WTC11 (cell line): Measurements from ENCODE around the gene SLC37A1.

Experiments
- E2F1 ChIP-seq: sonication (generic); formaldehyde crosslinking; IDR thresholded peaks from 2 replicates; pipeline ENCODE4 v1.8.0; 2022; ENCODE audit warnings: mild to moderate bottlenecking, missing genetic modification reagents
- E2F4 ChIP-seq: sonication (generic); formaldehyde crosslinking; IDR thresholded peaks from 2 replicates; pipeline ENCODE4 v1.8.1; 2022; ENCODE audit warnings: low read depth, mild to moderate bottlenecking, moderate library complexity, missing genetic modification reagents, borderline replicate concordance
- EMX1 ChIP-seq: fragments of 250-450 bp; sonication (Bioruptor Pico); IDR thresholded peaks from 2 replicates; pipeline ENCODE4 v1.8.0; 2021; ENCODE audit warnings: mild to moderate bottlenecking
- NR3C1 ChIP-seq: sonication (generic); formaldehyde crosslinking; conservative IDR thresholded peaks from 2 replicates; pipeline ENCODE4 v1.8.1; 2023; ENCODE audit warnings: low read depth, mild to moderate bottlenecking, missing genetic modification reagents
- SMAD3 ChIP-seq: sonication (generic); formaldehyde crosslinking; IDR thresholded peaks from 2 replicates; pipeline ENCODE4 v1.8.0; 2022; ENCODE audit warnings: missing genetic modification reagents, mild to moderate bottlenecking, borderline replicate concordance
- TEAD4 ChIP-seq: sonication (generic); formaldehyde crosslinking; IDR thresholded peaks from 2 replicates; pipeline ENCODE4 v1.8.0; 2022; ENCODE audit warnings: mild to moderate bottlenecking, missing genetic modification reagents
- ZNF219 ChIP-seq: sonication (generic); formaldehyde crosslinking; IDR thresholded peaks from 2 replicates; pipeline ENCODE4 v1.8.0; 2023; ENCODE audit warnings: missing genetic modification reagents, mild to moderate bottlenecking, borderline replicate concordance
- ZNF396 ChIP-seq: fragments of 250-450 bp; sonication (Bioruptor Pico); IDR thresholded peaks from 2 replicates; pipeline ENCODE4 v1.8.0; 2021; ENCODE audit warnings: mild to moderate bottlenecking, moderate library complexity, borderline replicate concordance
- ZNF416 ChIP-seq: fragments of 250-450 bp; sonication (Bioruptor Pico); IDR thresholded peaks from 2 replicates; pipeline ENCODE4 v1.9.0; 2021; ENCODE audit warnings: mild to moderate bottlenecking, inconsistent platforms
- TF ChIP-seq, protein P1 (sequence below): sonication (generic); formaldehyde crosslinking; IDR thresholded peaks from 2 replicates; pipeline ENCODE4 v1.8.0; 2022; ENCODE audit warnings: mild to moderate bottlenecking, missing genetic modification reagents
- TF ChIP-seq, protein P2 (sequence below): fragments of 200-600 bp; IDR thresholded peaks from 2 replicates; pipeline ENCODE4 v1.8.0; 2022; ENCODE audit warnings: antibody characterized with exemption
- TF ChIP-seq, protein P3 (sequence below): sonication (generic); formaldehyde crosslinking; IDR thresholded peaks from 2 replicates; pipeline ENCODE4 v1.8.0; 2022; ENCODE audit warnings: mild to moderate bottlenecking, missing genetic modification reagents
- TF ChIP-seq, protein P4 (sequence below): fragments of 250-450 bp; sonication (Bioruptor Pico); conservative IDR thresholded peaks from 2 replicates; pipeline ENCODE4 v1.9.0; 2021; ENCODE audit warnings: mild to moderate bottlenecking

DNA sequence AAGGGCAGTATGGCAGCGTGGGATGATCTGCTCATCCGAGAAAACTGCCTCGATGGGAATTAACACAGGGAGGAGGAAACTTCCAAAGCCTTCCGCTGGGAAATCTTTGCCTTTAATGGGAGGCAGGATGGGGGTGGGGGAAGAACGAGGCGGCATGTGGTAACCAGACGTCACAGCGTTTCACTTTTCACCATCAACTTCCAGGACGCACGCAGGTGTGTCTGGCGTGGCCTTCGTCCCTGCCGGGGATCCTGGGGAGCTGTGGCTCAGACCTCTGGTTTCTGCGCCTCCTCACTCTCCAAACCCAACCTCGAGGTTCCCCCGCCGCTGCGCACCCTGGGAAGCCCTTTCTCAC, 17.9 kb upstream of the SLC37A1 start:
- TF ChIP-seq NR3C1 (CRISPR knock-in tag) (no peak), ZNF416 (no peak), TEAD4 (CRISPR knock-in tag) (no peak), SMAD3 (CRISPR knock-in tag) (no peak), EMX1 (CRISPR knock-in tag) (no peak), ZNF219 (CRISPR knock-in tag) (no peak), ZNF396 (CRISPR knock-in tag) (no peak), E2F4 (CRISPR knock-in tag) (no peak), E2F1 (CRISPR knock-in tag) (no peak)
- TF ChIP-seq, protein P1, sequence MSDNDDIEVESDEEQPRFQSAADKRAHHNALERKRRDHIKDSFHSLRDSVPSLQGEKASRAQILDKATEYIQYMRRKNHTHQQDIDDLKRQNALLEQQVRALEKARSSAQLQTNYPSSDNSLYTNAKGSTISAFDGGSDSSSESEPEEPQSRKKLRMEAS (CRISPR knock-in tag) = no peak
- TF ChIP-seq, protein P2, sequence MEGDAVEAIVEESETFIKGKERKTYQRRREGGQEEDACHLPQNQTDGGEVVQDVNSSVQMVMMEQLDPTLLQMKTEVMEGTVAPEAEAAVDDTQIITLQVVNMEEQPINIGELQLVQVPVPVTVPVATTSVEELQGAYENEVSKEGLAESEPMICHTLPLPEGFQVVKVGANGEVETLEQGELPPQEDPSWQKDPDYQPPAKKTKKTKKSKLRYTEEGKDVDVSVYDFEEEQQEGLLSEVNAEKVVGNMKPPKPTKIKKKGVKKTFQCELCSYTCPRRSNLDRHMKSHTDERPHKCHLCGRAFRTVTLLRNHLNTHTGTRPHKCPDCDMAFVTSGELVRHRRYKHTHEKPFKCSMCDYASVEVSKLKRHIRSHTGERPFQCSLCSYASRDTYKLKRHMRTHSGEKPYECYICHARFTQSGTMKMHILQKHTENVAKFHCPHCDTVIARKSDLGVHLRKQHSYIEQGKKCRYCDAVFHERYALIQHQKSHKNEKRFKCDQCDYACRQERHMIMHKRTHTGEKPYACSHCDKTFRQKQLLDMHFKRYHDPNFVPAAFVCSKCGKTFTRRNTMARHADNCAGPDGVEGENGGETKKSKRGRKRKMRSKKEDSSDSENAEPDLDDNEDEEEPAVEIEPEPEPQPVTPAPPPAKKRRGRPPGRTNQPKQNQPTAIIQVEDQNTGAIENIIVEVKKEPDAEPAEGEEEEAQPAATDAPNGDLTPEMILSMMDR = no peak
- TF ChIP-seq, protein P3, sequence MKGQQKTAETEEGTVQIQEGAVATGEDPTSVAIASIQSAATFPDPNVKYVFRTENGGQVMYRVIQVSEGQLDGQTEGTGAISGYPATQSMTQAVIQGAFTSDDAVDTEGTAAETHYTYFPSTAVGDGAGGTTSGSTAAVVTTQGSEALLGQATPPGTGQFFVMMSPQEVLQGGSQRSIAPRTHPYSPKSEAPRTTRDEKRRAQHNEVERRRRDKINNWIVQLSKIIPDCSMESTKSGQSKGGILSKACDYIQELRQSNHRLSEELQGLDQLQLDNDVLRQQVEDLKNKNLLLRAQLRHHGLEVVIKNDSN (CRISPR knock-in tag) = no peak
- TF ChIP-seq, protein P4, sequence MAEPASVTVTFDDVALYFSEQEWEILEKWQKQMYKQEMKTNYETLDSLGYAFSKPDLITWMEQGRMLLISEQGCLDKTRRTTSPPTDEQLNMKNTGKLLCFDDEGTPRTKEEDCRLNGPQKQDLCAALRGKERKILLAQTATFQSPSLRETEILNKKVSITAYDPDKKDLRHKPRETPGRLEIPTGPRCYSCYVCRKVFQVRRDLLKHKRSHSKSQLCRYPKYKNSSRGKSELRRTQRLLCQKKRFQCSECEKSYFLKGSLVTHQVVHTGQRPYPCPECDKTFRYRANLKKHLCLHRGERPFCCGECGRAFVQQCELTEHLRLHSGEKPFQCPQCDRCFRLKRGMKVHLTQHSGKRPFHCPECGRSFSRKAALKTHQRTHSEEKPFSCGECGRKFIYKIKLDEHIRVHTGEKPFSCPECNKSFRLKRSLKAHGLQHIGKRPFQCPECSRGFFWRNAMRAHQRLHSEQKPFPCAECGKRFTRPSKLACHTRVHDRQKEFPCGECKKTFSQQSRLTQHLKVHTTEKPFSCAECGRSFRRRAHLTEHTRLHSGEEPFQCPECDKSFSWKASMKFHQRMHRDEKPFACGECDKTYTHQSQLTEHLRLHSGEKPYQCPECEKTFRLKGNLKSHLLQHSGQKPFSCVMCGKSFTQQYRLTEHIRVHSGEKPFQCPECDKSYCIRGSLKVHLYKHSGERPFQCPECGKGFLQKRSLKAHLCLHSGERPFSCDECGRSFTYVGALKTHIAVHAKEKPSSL (CRISPR knock-in tag) = no peak
